SHP77 (cell line): ENCODE results near the gene SGF29.
"Not testable (repeated sequence)": the region's sequence is repeated elsewhere in the genome, so short reads cannot be mapped to it uniquely, and the experiment has no call there.

Source experiments
- DNase-seq, 2 experiments: peaks; one replicate each; lab custom pipeline; 2025; lab: John Stamatoyannopoulos, UW

The SGF29 gene

GRCh38 chr16:28612359-28613280 is 58.9 kb downstream of the SGF29 start:
- DNase-seq, result not testable (repeated sequence)

GRCh38 chr16:28613912-28614311 is 60.2 kb downstream of the SGF29 start:
- not testable (repeated sequence) for DNase-seq

- not testable (repeated sequence) for DNase-seq
These were observed 60.8 kb downstream of the SGF29 start for GRCh38 chr16:28614561-28614960.

GRCh38 chr16:28615486-28616223 is 61.9 kb downstream of the SGF29 start:
- peak; percentile 21 to 31 for DNase-seq

- DNase-seq, result not testable (repeated sequence)
These were observed 62.5 kb downstream of the SGF29 start for GRCh38 chr16:28616224-28616577.

GRCh38 chr16:28616636-28617035 is 62.9 kb downstream of the SGF29 start:
- no peak for DNase-seq

GRCh38 chr16:28617874-28618273 is 64.2 kb downstream of the SGF29 start:
- DNase-seq, result no peak

GRCh38 chr16:28620316-28620715 is 66.6 kb downstream of the SGF29 start:
- DNase-seq, result not testable (repeated sequence)

GRCh38 chr16:28621481-28622155 is 67.9 kb downstream of the SGF29 start:
- DNase-seq, result no peak

GRCh38 chr16:28622532-28623171 is 68.9 kb downstream of the SGF29 start:
- not testable (repeated sequence) for DNase-seq

- DNase-seq, result peak; percentile 92 to 95
These were observed 69.5 kb downstream of the SGF29 start for GRCh38 chr16:28623172-28623711.

- DNase-seq, result not testable (repeated sequence)
These were observed 77.2 kb downstream of the SGF29 start for GRCh38 chr16:28630905-28631304.

GRCh38 chr16:28636093-28636823 is 82.5 kb downstream of the SGF29 start:
- not testable (repeated sequence) for DNase-seq

- not testable (repeated sequence) for DNase-seq
These were observed 84.0 kb downstream of the SGF29 start, which contains the start of gene NPIPB8 for GRCh38 chr16:28637765-28638164. NPIPB8 (plus strand) TSS chr16:28638065; CDS start chr16:28638361, 296 bp downstream.

GRCh38 chr16:28638359-28638758 is 84.6 kb downstream of the SGF29 start:
- DNase-seq, result not testable (repeated sequence)

- not testable (repeated sequence) for DNase-seq
These were observed 86.2 kb downstream of the SGF29 start for GRCh38 chr16:28639959-28640358.
